Measurements from ENCODE around the gene TMEM272. TPM values are rescaled to one million over a fixed set of nuclear protein-coding genes. Genes with fewer than 3 reads are reported as not detected.

TMEM272 gene
- total RNA-seq, 1 experiment from 2014 or later: 0.07 TPM

DNA sequence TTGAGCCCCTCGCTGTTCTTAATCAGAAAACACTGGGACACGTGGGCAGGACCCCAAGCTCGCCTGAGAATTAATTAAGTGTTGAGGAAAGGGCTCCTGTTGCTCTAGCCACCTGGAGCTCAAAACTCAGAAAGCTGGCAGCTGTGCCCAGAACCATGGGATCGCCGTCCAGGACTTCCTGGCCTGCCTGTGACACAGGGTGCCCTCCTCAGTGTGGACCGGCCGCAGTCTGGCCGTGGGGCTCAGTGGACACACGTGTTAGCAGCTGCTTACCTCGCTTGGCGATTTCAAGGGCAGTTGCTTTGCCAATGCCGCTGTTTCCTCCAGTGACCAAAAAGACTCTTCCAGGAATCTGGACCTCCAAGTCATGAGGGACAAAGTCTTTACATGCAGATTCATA is 45.7 kb downstream of the TMEM272 start:
- no peak overlapping the region for H3K4me3 ChIP-seq (ENCODE audit: low read length)
- H3K4me2 ChIP-seq (ENCODE audit: low read length): no peak overlapping the region
- no peaks in the 10 kb centered on the region for H4K20me1 ChIP-seq (ENCODE audit: low read length)
- no peaks in the 10 kb centered on the region for H3F3A ChIP-seq (ENCODE audit: low read length, unreplicated experiment)
- no peaks in the 10 kb centered on the region for H3K9me3 ChIP-seq (ENCODE audit: low read length)
- intact Hi-C loops (cut with micrococcal nuclease): loop anchor here (5.0 kb wide), 1 partner anchor 652 kb away; no protein-coding TSS in a partner anchor
- DNase-seq (no peak), ATAC-seq (no peak)
- H3K36me3 ChIP-seq (ENCODE audit: low read depth, low read length): no peaks in the 10 kb centered on the region
- no peaks in the 10 kb centered on the region for H3K27me3 ChIP-seq (ENCODE audit: low read length)
- H3K27ac ChIP-seq (ENCODE audit: low read length): no peak overlapping the region
- POLR2A ChIA-PET (ENCODE audit: unreplicated experiment): no interaction called here
- H3K79me2 ChIP-seq (ENCODE audit: low read length): peaks cover 2% of the 10 kb centered on the region; the same call in 1 of the 2 replicates
- H2AFZ ChIP-seq (ENCODE audit: low read length): no peak overlapping the region
- H3K9me2 ChIP-seq (replicated peaks; ENCODE audit: low read length): no peaks in the 10 kb centered on the region
- H3K4me1 ChIP-seq (ENCODE audit: insufficient read depth, low read length): peaks cover 25% of the 10 kb centered on the region
- CTCF ChIA-PET: no interaction called here
- H3K9ac ChIP-seq (ENCODE audit: low read length): no peak overlapping the region
- BruUV-seq (replicated peaks): no TSS peak
- TF ChIP-seq, protein P1, sequence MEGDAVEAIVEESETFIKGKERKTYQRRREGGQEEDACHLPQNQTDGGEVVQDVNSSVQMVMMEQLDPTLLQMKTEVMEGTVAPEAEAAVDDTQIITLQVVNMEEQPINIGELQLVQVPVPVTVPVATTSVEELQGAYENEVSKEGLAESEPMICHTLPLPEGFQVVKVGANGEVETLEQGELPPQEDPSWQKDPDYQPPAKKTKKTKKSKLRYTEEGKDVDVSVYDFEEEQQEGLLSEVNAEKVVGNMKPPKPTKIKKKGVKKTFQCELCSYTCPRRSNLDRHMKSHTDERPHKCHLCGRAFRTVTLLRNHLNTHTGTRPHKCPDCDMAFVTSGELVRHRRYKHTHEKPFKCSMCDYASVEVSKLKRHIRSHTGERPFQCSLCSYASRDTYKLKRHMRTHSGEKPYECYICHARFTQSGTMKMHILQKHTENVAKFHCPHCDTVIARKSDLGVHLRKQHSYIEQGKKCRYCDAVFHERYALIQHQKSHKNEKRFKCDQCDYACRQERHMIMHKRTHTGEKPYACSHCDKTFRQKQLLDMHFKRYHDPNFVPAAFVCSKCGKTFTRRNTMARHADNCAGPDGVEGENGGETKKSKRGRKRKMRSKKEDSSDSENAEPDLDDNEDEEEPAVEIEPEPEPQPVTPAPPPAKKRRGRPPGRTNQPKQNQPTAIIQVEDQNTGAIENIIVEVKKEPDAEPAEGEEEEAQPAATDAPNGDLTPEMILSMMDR (conservative IDR thresholded peaks at IDR 0.05; ENCODE audit: low read depth, low read length): no peak
- TF ChIP-seq EZH2 (IDR thresholded peaks at IDR 0.05; ENCODE audit: low read length, unreplicated experiment) (no peak), EZH2phosphoT487 (IDR thresholded peaks at IDR 0.05; ENCODE audit: borderline replicate concordance, low read length) (no peak)

- POLR2A ChIA-PET (ENCODE audit: unreplicated experiment): interaction anchor here (0.6 to 0.7 kb wide), 3 partner anchors 37 to 363 kb away, joined by 3 to 4 read pairs (median 3); no protein-coding TSS in a partner anchor
- no peak overlapping the region for H2AFZ ChIP-seq (ENCODE audit: low read length)
These were observed 47.1 kb downstream of the TMEM272 start for GRCh38 chr13:51797664-51798488.

More at GRCh38 chr13:51797664-51798488, 47.1 kb downstream of the TMEM272 start:
- peak; percentile 69 for ATAC-seq
- no peak overlapping the region for H3K4me3 ChIP-seq (ENCODE audit: low read length)
- no peak overlapping the region for H3K9ac ChIP-seq (ENCODE audit: low read length)
- H3K36me3 ChIP-seq (ENCODE audit: low read depth, low read length): no peaks in the 10 kb centered on the region
- CTCF ChIA-PET: interaction anchor here (0.6 to 1.9 kb wide), 10 partner anchors 207 to 672 kb away, joined by 3 to 19 read pairs (median 5); no protein-coding TSS in a partner anchor
- no peaks in the 10 kb centered on the region for H3K27me3 ChIP-seq (ENCODE audit: low read length)
- no peak for TF ChIP-seq EZH2phosphoT487 (IDR thresholded peaks at IDR 0.05; ENCODE audit: borderline replicate concordance, low read length)
- TF ChIP-seq, protein P1 (conservative IDR thresholded peaks at IDR 0.05; ENCODE audit: low read depth, low read length): peak; percentile 71
- peaks cover 29% of the 10 kb centered on the region for H3K4me1 ChIP-seq (ENCODE audit: insufficient read depth, low read length)
- BruUV-seq (replicated peaks): no TSS peak
- no peaks in the 10 kb centered on the region for H3K79me2 ChIP-seq (ENCODE audit: low read length)
- H3K9me3 ChIP-seq (ENCODE audit: low read length): no peaks in the 10 kb centered on the region
- H3K9me2 ChIP-seq (replicated peaks; ENCODE audit: low read length): no peaks in the 10 kb centered on the region
- DNase-seq: peak; percentile 83
- intact Hi-C loops (cut with micrococcal nuclease): loop anchor here (1.0 to 5.0 kb wide), 3 partner anchors 213 to 651 kb away; partner anchors contain the start of gene WDFY2
- H3K4me2 ChIP-seq (ENCODE audit: low read length): no peak overlapping the region
- no peak overlapping the region for H3K27ac ChIP-seq (ENCODE audit: low read length)
- no peaks in the 10 kb centered on the region for H3F3A ChIP-seq (ENCODE audit: low read length, unreplicated experiment)
- H4K20me1 ChIP-seq (ENCODE audit: low read length): no peaks in the 10 kb centered on the region

Data from PC-3 (cell line).